HG03378 (cell line): ENCODE measurements around the gene GPATCH4.

Experiments used
- ATAC-seq: cut with Tn5 transposase; IDR thresholded peaks from one replicate; pipeline ENCODE4 v1.9.1; 2021; ENCODE audit warnings: mild to moderate bottlenecking, moderate library complexity; ENCODE audit not compliant: unreplicated experiment

GPATCH4 gene

DNA sequence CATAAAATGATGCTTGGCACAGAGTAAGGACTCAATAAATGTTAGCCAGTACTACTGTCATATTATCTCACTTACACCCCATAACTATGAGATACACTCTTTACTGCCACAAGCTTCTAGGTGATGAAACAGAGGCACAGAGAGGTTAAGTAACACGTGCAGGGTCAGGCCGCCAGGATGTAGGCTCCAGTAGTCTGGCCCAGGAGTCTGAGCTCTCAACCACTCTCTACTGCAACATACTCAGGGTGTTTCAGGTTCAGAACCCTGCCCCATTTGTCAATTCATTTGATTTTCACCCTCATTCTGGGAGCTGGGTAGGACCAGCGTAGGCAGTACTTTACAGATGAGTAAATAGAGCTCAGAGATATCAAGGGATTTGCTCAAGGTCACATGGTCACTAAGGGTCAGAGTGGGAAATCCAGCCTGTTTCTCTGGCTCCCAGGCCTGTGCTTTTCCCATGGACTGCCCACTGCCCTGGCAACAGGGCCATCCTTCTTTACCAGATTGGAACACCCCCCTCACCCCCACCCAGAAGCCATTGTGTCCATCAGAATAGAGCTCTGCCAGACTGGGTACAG, 50.1 kb downstream of the GPATCH4 start:
- no peak for ATAC-seq

DNA sequence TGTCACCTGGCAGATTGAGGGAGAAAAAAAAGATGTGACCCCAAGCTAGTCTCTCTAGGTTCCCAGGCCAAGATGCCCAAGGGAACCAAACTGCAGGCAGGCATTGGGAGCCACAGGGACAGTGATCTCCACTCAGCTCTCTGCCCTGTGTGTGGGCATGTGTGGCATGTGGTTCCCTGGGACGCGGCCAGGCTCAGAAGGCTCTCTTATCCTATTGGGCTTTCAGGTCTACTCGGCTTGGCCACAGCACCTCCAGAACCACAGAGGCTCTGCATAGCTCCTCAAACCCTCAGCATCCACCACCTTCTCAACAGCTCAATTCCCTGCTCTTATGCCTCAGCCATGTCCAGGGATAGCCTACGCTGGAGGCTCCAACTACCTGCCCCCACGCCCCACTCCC, 50.9 kb downstream of the GPATCH4 start:
- ATAC-seq, result no peak

DNA sequence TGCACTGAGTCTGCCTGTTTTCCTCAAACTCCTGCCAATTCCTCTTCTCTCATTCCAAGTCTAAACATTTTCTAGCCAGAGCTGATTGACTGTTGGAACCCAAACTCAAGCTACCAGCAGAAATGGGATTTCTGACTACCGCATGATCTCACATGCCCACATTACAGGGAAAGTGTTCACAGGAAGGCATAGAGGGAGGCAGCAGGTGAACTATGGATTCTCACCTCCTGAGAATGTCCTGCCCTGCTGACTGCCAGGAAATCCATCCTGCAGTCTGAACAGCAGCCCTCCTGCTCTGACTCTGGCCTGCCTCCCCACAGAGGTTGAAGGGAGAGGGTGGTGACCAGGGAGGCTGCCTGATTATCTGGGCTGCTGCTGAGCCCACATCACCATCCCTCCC, 51.4 kb downstream of the GPATCH4 start:
- no peak for ATAC-seq

DNA sequence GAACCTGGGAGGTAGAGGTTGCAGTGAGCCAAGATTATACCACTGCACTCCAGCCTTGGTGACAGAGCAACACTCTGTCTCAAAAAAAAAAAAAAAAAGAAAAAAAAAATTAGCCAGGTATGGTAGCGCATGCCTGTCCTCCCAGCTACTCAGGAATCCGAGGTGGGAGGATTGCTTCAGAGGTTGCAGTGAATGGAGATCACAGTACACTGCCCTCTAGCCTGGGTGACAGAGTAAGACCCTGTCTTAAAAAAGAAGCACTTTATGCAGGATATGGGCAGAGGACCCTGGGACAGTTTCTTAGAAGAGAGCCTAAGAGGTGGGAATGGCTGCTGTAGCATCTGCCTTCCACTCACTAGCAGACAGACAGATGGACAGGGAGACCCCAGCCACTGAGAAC, 51.9 kb downstream of the GPATCH4 start:
- ATAC-seq, result no peak

DNA sequence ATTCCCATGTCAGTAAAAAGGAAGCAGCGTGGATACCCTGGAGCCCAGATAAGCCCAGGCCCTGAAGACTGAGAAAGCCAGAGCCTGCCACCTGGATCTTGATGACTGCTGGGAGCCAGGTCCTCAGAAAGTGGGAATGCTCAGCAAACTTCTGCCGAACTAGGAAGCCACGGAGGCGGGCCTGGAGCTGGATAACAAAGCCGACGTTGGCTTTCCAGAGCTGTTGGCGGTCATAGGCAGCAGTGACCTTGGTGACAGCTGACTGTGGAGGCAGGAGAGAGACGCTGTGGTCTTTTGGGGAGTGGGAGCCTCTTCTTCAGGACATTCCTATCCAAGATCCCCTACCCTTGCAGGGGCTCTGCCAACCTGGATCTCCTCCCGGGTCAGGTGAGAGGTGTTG, 53.3 kb downstream of the GPATCH4 start:
- no peak for ATAC-seq

DNA sequence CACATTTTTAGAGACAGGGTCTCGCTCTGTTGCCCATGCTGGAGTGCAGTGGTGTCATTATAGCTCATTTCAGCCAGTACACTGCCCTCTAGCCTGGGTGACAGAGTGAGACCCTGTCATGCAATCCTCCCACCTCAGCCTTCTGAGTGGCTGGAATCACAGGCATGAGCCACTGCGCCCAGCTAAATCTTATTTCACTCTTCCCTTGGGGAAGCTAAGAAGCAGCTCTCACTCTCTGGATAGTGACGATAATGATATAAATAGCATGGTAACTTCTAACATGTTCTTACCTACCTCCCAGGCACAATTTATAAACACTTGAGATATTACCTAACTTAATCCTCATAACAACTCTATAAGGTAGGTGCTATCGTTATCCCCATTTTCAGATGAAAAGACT, 53.8 kb downstream of the GPATCH4 start:
- no peak for ATAC-seq

DNA sequence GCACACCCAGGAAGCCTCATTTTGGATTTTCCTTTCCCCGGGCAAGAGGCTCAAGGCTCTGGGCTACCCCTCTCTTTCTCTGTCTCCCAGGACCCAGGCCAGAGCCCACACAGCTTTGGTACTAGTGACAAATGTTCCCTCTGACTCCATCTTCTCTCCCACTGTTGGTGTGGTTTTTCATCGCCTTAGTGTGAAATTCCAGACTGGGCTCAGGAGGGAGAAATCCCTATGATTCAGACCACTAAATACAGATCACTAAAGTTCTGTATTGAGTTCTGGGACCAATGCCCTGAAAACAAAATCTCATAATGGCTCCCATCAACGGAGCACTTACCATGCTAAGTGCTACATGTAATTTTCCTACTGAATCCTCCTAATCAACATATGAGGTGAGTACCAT, 55.0 kb downstream of the GPATCH4 start:
- no peak for ATAC-seq

DNA sequence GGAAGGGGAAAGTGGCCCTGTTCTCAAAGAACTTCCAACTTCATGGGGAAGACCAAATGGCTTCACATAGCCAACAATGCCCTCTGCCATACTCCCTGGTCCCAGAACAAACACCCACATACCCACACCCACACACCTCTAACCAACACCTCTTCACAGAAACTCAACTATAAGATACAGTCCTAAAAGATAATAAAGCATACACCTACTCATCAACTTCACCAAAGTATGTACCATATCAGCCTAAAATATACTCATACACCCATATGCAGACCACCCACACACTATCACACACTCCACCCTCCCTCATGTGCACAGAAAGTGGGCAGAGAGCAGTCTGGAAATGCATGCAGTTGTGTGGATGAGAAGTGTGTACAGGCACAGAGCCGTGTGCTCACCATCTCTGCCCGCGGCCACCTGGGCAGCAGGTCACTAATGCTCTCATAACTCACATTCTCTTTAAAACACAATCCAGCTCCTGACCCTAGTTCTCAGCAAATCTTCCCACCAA, 56.6 kb downstream of the GPATCH4 start:
- ATAC-seq, result no peak
